Loucy (cell line): ENCODE data around the gene RELT.

Experiments
- EZH2phosphoT487 ChIP-seq: fragments of 200-600 bp; IDR thresholded peaks from 2 replicates; pipeline ENCODE4 v1.6.1; 2018; ENCODE audit warnings: antibody characterized with exemption, mild to moderate bottlenecking, moderate library complexity, borderline replicate concordance
- TF ChIP-seq, protein P1 (sequence below): fragments of 200-600 bp; sonication (generic); conservative IDR thresholded peaks from 2 replicates; pipeline ENCODE4 v1.5.1; 2014; ENCODE audit warnings: mild to moderate bottlenecking, antibody characterized with exemption, low read length

DNA sequence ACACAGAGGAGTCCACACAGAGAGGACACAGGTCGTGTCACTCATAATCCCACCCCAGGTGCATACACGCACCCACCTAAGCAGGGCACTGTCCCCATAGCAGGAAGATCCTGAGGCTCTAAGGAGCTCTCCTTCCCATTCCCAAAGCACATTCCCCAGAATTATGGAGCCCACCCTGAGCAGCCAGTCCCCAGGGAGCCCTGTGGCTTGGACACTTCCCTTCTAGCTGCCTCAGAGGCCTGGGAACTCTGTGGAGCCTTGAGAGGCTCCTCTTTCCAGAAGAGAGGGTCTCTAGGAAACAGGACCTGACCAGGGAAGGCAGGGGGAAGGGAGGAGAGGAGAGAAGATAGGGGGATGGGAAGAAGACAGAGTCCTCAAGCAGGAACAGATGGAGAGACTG lies 38.4 kb upstream of the RELT start:
- TF ChIP-seq, protein P1, sequence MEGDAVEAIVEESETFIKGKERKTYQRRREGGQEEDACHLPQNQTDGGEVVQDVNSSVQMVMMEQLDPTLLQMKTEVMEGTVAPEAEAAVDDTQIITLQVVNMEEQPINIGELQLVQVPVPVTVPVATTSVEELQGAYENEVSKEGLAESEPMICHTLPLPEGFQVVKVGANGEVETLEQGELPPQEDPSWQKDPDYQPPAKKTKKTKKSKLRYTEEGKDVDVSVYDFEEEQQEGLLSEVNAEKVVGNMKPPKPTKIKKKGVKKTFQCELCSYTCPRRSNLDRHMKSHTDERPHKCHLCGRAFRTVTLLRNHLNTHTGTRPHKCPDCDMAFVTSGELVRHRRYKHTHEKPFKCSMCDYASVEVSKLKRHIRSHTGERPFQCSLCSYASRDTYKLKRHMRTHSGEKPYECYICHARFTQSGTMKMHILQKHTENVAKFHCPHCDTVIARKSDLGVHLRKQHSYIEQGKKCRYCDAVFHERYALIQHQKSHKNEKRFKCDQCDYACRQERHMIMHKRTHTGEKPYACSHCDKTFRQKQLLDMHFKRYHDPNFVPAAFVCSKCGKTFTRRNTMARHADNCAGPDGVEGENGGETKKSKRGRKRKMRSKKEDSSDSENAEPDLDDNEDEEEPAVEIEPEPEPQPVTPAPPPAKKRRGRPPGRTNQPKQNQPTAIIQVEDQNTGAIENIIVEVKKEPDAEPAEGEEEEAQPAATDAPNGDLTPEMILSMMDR = no peak
- TF ChIP-seq EZH2phosphoT487 = no peak
